Stimulated activated naive CD4-positive, alpha-beta T cell (primary cell): ENCODE measurements around the gene ZNF195.
"Not testable (repeated sequence)": the region's sequence is repeated elsewhere in the genome, so short reads cannot be mapped to it uniquely, and the experiment has no call there.

Experiments used
- DNase-seq, 6 experiments: peaks; one replicate each; lab custom pipeline; 2025; lab: John Stamatoyannopoulos, UW

Gene ZNF195

GRCh38 chr11:3378426-3379423 is at the start of gene ZNF195:
TSS of gene ZNF195 (minus strand) at chr11:3379146. CDS start at chr11:3379040, 106 bp downstream.
- DNase-seq: peak; percentile 91 to 98 (median 93)

GRCh38 chr11:3428076-3428475 is 49.1 kb upstream of the ZNF195 start:
- DNase-seq: not testable (repeated sequence)

- DNase-seq: not testable (repeated sequence)
Observed at GRCh38 chr11:3426541-3426940, 47.6 kb upstream of the ZNF195 start.

GRCh38 chr11:3423928-3424327 is 45.0 kb upstream of the ZNF195 start:
- DNase-seq: not testable (repeated sequence)

GRCh38 chr11:3423138-3423731 is 44.3 kb upstream of the ZNF195 start:
- DNase-seq: not testable (repeated sequence)

GRCh38 chr11:3422380-3423137 is 43.6 kb upstream of the ZNF195 start:
- peak; percentile 93 to 98 (median 96) for DNase-seq

GRCh38 chr11:3421608-3422379 is 42.8 kb upstream of the ZNF195 start:
- not testable (repeated sequence) for DNase-seq

GRCh38 chr11:3420281-3421042 is 41.5 kb upstream of the ZNF195 start:
- peak in 1 of 6 experiments; percentile 8 for DNase-seq

GRCh38 chr11:3419496-3419895 is 40.5 kb upstream of the ZNF195 start:
- DNase-seq: not testable (repeated sequence)

GRCh38 chr11:3417047-3417446 is 38.1 kb upstream of the ZNF195 start:
- DNase-seq: peak; percentile 22 to 62 (median 56)

GRCh38 chr11:3415301-3415700 is 36.4 kb upstream of the ZNF195 start:
- DNase-seq: not testable (repeated sequence)

GRCh38 chr11:3413666-3414065 is 34.7 kb upstream of the ZNF195 start:
- not testable (repeated sequence) for DNase-seq

GRCh38 chr11:3412837-3413236 is 33.9 kb upstream of the ZNF195 start:
- DNase-seq: no peak

GRCh38 chr11:3408722-3409121 is 29.8 kb upstream of the ZNF195 start:
- DNase-seq: peak; percentile 44 to 83 (median 74)

- DNase-seq: not testable (repeated sequence)
Observed at GRCh38 chr11:3408058-3408605, 29.2 kb upstream of the ZNF195 start.

GRCh38 chr11:3406937-3407336 is 28.0 kb upstream of the ZNF195 start:
- not testable (repeated sequence) for DNase-seq

- not testable (repeated sequence) for DNase-seq
Observed at GRCh38 chr11:3406223-3406875, 27.4 kb upstream of the ZNF195 start.

GRCh38 chr11:3404076-3404925 is 25.4 kb upstream of the ZNF195 start:
- DNase-seq: not testable (repeated sequence)

GRCh38 chr11:3402861-3403250 is 23.9 kb upstream of the ZNF195 start:
- not testable (repeated sequence) for DNase-seq
